H1 (cell line): Measurements from ENCODE around the gene IRAG1. TPM values are rescaled to one million over a fixed set of nuclear protein-coding genes. Genes with fewer than 3 reads are reported as not detected.

Source experiments
- CTBP2 ChIP-seq: IDR thresholded peaks from 2 replicates; pipeline ENCODE4 v1.7.0; 2011; ENCODE audit warnings: borderline replicate concordance, mild to moderate bottlenecking, moderate library complexity, mixed read lengths, low read length; ENCODE audit not compliant: insufficient read depth, insufficient read length
- CTCF ChIP-seq, 3 experiments: IDR thresholded peaks; 1 replicate in 2 of 3; 2 replicates in 1 of 3; pipeline versions ENCODE4 v1.5.1 to v1.6.1; 2011; ENCODE audit warnings: low read length in 3 of 3, mild to moderate bottlenecking in 3 of 3, inconsistent platforms in 2 of 3, low read depth in 1 of 3, moderate library complexity in 1 of 3; ENCODE audit not compliant: insufficient read depth in 1 of 3; ENCODE audit errors: control extremely low read depth in 1 of 3
- KDM1A ChIP-seq: fragments of 200-600, 300-600 bp; sonication (generic); IDR thresholded peaks from 2 replicates; pipeline ENCODE4 v1.7.1; 2016; ENCODE audit warnings: mild to moderate bottlenecking, low read length, borderline replicate concordance
- KDM5A ChIP-seq: fragments of 200-600 bp; IDR thresholded peaks from 2 replicates; pipeline ENCODE4 v1.7.1; 2012; ENCODE audit warnings: mild to moderate bottlenecking, low read length, inconsistent platforms, mixed read lengths
- RNF2 ChIP-seq: fragments of 200-900, 300-1000 bp; sonication (generic); IDR thresholded peaks from 2 replicates; pipeline ENCODE4 v1.7.1; 2016; ENCODE audit warnings: borderline replicate concordance, low read depth, mild to moderate bottlenecking, antibody characterized with exemption, low read length; ENCODE audit not compliant: poor library complexity, severe bottlenecking; ENCODE audit errors: missing control alignments
- polyA plus RNA-seq, 7 experiments: library from polyadenylated mRNA; depleted of rRNA in 3 of 7; stranded (reverse) in 5 of 7; unstranded in 2 of 7; fragments of >200 nt in 5 of 7; fragments of 200-250 nt in 2 of 7; gene quantifications; 1 replicate in 5 of 7; 2 replicates in 1 of 7; 4 replicates in 1 of 7; pipeline versions ENCODE4 v1.2.1 to v1.2.3, GENCODE V29; 2011 to 2013; ENCODE audit warnings: missing spikeins in 2 of 7, mixed read lengths in 2 of 7
- total RNA-seq: library from RNA; stranded (reverse); fragmentation: NEBNext Ultra II Directional; extraction: Animal tissue kit (Norgen Biotek cat#: 25700); gene quantifications from 2 replicates; pipeline ENCODE4 v1.2.1, GENCODE V29; 2021
- TF ChIP-seq, protein P1 (sequence below): fragments of 300-600 bp; sonication (generic); IDR thresholded peaks from 2 replicates; pipeline ENCODE4 v1.7.1; 2012; ENCODE audit warnings: low read length, moderate library complexity, mild to moderate bottlenecking, inconsistent platforms; ENCODE audit not compliant: insufficient replicate concordance

IRAG1 gene
- total and polyA plus RNA-seq, 2 of the 8 experiments (the other 6 are each of a cell fraction or from before 2014, with no cell fraction given) = 1.8 to 2.7 TPM

DNA sequence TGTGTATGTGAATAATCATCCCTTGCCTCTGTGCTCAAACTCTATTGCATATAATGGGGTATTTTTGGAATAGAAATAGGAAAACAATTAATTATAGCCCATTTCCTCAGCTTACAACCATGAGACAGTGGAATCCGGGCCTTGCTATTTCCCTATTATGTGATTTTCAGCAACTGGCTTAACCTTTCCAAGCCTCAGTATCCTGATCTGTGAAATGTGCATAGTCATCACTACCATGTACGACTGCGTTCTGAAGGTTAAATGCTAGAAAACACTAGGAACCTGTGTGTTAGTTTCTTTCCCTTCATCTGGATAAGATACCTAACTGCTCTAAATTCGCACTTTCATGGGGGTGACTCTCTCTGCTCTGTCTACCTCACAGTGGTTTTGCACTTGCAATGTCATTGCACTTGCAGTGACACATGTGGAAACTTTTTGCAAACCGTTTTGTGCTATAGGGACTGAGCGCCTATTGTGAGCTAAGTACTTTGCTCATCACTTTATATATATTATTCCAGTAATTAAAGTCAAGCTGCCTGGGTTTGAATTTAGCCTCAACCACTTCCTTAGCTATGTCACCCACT lies 48.3 kb downstream of the IRAG1 start (continued):
- TF ChIP-seq, protein P1, sequence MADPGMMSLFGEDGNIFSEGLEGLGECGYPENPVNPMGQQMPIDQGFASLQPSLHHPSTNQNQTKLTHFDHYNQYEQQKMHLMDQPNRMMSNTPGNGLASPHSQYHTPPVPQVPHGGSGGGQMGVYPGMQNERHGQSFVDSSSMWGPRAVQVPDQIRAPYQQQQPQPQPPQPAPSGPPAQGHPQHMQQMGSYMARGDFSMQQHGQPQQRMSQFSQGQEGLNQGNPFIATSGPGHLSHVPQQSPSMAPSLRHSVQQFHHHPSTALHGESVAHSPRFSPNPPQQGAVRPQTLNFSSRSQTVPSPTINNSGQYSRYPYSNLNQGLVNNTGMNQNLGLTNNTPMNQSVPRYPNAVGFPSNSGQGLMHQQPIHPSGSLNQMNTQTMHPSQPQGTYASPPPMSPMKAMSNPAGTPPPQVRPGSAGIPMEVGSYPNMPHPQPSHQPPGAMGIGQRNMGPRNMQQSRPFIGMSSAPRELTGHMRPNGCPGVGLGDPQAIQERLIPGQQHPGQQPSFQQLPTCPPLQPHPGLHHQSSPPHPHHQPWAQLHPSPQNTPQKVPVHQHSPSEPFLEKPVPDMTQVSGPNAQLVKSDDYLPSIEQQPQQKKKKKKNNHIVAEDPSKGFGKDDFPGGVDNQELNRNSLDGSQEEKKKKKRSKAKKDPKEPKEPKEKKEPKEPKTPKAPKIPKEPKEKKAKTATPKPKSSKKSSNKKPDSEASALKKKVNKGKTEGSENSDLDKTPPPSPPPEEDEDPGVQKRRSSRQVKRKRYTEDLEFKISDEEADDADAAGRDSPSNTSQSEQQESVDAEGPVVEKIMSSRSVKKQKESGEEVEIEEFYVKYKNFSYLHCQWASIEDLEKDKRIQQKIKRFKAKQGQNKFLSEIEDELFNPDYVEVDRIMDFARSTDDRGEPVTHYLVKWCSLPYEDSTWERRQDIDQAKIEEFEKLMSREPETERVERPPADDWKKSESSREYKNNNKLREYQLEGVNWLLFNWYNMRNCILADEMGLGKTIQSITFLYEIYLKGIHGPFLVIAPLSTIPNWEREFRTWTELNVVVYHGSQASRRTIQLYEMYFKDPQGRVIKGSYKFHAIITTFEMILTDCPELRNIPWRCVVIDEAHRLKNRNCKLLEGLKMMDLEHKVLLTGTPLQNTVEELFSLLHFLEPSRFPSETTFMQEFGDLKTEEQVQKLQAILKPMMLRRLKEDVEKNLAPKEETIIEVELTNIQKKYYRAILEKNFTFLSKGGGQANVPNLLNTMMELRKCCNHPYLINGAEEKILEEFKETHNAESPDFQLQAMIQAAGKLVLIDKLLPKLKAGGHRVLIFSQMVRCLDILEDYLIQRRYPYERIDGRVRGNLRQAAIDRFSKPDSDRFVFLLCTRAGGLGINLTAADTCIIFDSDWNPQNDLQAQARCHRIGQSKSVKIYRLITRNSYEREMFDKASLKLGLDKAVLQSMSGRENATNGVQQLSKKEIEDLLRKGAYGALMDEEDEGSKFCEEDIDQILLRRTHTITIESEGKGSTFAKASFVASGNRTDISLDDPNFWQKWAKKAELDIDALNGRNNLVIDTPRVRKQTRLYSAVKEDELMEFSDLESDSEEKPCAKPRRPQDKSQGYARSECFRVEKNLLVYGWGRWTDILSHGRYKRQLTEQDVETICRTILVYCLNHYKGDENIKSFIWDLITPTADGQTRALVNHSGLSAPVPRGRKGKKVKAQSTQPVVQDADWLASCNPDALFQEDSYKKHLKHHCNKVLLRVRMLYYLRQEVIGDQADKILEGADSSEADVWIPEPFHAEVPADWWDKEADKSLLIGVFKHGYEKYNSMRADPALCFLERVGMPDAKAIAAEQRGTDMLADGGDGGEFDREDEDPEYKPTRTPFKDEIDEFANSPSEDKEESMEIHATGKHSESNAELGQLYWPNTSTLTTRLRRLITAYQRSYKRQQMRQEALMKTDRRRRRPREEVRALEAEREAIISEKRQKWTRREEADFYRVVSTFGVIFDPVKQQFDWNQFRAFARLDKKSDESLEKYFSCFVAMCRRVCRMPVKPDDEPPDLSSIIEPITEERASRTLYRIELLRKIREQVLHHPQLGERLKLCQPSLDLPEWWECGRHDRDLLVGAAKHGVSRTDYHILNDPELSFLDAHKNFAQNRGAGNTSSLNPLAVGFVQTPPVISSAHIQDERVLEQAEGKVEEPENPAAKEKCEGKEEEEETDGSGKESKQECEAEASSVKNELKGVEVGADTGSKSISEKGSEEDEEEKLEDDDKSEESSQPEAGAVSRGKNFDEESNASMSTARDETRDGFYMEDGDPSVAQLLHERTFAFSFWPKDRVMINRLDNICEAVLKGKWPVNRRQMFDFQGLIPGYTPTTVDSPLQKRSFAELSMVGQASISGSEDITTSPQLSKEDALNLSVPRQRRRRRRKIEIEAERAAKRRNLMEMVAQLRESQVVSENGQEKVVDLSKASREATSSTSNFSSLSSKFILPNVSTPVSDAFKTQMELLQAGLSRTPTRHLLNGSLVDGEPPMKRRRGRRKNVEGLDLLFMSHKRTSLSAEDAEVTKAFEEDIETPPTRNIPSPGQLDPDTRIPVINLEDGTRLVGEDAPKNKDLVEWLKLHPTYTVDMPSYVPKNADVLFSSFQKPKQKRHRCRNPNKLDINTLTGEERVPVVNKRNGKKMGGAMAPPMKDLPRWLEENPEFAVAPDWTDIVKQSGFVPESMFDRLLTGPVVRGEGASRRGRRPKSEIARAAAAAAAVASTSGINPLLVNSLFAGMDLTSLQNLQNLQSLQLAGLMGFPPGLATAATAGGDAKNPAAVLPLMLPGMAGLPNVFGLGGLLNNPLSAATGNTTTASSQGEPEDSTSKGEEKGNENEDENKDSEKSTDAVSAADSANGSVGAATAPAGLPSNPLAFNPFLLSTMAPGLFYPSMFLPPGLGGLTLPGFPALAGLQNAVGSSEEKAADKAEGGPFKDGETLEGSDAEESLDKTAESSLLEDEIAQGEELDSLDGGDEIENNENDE = no peak
- TF ChIP-seq CTCF (IDR thresholded peaks at IDR 0.05; ENCODE audit: control extremely low read depth in 1 of 3, insufficient read depth in 1 of 3, low read depth in 1 of 3, low read length in 3 of 3) (no peak), KDM1A (no peak), CTBP2 (no peak), KDM5A (no peak), RNF2 (no peak)
- TF ChIP-seq, all 59 proteins: peak for 0
